Measurements from ENCODE around the gene EXOC7.
A peak's percentile ranks its signal among the peaks of the same experiment; 100 is the strongest.

EXOC7 gene, protein sequence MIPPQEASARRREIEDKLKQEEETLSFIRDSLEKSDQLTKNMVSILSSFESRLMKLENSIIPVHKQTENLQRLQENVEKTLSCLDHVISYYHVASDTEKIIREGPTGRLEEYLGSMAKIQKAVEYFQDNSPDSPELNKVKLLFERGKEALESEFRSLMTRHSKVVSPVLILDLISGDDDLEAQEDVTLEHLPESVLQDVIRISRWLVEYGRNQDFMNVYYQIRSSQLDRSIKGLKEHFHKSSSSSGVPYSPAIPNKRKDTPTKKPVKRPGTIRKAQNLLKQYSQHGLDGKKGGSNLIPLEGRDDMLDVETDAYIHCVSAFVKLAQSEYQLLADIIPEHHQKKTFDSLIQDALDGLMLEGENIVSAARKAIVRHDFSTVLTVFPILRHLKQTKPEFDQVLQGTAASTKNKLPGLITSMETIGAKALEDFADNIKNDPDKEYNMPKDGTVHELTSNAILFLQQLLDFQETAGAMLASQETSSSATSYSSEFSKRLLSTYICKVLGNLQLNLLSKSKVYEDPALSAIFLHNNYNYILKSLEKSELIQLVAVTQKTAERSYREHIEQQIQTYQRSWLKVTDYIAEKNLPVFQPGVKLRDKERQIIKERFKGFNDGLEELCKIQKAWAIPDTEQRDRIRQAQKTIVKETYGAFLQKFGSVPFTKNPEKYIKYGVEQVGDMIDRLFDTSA

GRCh38 chr17:76103274-76104139 is at the start of gene EXOC7:
EXOC7 (minus strand) TSS chr17:76103787; CDS start chr17:76103692, 95 bp downstream.
- DNase-seq (ENCODE audit: low read depth in 3 of 3), result peak; percentile 85 to 91 (median 88)

DNA sequence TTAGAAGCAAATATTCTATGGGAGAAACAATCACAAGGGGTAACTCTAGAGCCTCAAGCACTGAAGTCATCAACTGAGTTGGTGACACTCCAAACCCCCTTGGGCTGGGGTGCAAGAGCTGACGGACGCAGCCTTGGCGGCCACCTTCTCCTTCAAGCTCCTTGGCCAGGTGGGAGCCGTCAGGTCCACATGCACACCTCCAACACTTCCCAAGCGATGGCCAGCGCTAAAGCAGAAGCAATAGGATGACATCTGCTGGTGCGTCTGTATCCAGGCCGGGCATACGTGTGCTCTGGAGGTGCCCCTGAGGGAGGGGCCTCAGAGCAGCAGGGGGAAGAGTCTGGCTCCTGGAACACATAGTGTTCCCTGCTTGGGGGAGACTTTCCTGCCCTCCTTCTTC is 49.6 kb upstream of the EXOC7 start:
- DNase-seq (ENCODE audit: low read depth in 3 of 3), result no peak

DNA sequence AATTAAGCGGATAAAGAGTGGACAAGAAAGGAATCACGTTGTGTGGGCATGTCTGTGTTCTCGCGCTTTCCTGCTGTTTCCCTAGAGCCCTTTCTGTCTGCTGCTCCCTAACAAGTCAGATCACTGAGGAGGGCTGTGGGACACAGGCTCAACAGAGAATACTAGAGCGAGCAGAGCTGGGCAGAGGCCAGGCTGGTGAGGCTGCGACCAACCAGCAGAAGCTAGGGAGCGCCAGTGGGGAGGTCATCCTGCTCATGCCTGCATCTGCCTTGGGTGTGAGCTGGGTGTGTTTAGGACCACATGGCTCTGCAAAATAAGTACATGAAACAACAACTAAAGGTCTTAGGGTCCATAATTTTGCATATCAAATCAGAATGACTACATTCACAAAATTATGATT is 49.0 kb upstream of the EXOC7 start:
- no peak for DNase-seq (ENCODE audit: low read depth in 3 of 3)

DNA sequence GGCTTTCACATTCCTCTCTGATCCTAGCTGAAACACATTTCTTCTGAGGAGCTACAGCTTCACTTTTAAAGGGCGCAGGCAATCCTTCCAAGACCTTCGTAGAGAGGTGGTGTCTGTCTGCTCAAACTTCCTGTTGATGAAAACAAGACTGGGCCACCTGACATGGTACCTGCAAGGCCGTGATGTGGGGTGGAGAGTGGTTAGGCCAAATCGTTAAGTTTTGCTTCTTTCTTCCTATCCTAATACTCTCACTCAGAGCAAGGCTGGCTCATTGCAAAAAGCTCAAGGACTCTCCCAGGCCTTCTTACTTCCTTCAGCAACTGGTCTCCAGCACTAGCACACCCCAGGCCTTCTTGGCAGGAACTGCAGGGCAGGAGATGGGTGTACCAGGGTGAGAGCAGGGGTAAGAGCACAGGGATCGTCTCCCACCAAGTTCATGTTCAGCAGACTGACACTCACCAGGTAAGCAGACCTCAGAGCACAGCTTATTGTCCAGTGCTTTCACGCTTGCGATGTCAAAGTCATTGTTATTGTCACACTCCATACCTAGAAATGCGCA is 48.4 kb upstream of the EXOC7 start:
- DNase-seq (ENCODE audit: low read depth in 3 of 3), result no peak

GRCh38 chr17:76150712-76151622 is 47.4 kb upstream of the EXOC7 start:
- no peak for DNase-seq (ENCODE audit: low read depth in 3 of 3)

DNA sequence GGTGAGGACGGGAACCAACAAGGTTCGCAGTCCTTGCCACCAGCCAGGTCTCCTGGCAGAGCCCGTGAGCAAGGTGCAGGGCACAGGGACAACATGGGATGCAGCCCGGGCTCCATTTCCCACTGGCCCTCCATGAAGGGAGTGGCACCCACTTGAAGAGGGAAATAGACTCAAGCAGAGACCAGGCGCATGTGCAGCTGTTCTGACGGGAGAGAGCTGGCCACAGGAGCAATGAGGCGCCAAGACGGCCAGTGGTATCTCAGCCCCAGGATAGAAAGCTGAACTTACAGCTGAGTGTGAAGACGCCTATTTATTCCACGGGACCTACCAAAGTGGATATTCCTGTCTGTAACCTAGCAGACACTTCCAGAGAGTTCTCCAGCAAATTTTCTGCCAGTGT is 45.6 kb upstream of the EXOC7 start:
- no peak for DNase-seq (ENCODE audit: low read depth in 3 of 3)

GRCh38 chr17:76148015-76148326 is 44.4 kb upstream of the EXOC7 start:
- DNase-seq (ENCODE audit: low read depth in 3 of 3), result no peak

GRCh38 chr17:76147211-76148014 is 43.8 kb upstream of the EXOC7 start:
- no peak for DNase-seq (ENCODE audit: low read depth in 3 of 3)

DNA sequence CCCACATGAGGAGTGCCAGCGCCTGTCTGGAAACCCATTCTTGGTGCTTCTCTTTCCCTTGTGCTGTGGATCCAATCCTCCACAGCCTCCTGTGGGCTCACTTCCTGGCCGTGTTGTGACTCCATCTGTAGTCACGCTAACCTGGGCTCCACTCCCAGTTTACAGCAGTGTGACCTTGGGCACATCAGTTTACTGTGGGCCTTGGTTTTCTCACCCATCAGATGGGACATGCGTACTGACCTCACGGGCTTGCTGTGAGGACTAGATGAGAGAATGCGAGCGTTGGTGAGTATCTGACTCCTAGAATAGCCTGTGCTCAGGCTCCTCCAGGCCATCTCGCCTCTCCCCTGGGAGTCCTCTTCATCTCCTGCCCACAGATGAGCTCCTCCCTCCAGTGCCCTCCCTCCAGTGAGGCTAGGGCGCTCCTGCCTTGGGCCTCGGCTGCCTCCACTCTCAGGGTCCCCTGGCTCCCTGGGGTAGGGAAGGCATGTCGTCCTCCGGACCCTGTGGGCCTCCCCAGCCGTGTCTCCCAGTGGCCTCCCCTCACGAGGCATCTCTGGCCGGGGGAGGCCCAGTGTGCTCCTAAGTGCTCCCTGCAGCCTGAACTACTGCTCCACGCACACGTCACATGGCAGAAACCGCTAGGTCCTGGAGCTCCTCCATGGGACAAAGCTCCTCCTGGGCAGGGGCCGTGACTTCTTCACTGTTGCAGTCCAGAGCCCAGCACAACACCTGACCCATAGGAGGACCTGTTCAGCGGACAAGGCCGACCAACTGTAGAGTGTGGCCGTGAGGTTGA is 42.7 kb upstream of the EXOC7 start:
- DNase-seq (ENCODE audit: low read depth in 3 of 3), result no peak

- peak in 1 of 3 experiments; percentile 38 for DNase-seq (ENCODE audit: low read depth in 3 of 3)
Measured at GRCh38 chr17:76145231-76146052, 41.9 kb upstream of the EXOC7 start.

GRCh38 chr17:76142585-76143041 is 39.0 kb upstream of the EXOC7 start:
- no peak for DNase-seq (ENCODE audit: low read depth in 3 of 3)

- no peak for DNase-seq (ENCODE audit: low read depth in 3 of 3)
Measured at GRCh38 chr17:76142039-76142584, 38.5 kb upstream of the EXOC7 start.

DNA sequence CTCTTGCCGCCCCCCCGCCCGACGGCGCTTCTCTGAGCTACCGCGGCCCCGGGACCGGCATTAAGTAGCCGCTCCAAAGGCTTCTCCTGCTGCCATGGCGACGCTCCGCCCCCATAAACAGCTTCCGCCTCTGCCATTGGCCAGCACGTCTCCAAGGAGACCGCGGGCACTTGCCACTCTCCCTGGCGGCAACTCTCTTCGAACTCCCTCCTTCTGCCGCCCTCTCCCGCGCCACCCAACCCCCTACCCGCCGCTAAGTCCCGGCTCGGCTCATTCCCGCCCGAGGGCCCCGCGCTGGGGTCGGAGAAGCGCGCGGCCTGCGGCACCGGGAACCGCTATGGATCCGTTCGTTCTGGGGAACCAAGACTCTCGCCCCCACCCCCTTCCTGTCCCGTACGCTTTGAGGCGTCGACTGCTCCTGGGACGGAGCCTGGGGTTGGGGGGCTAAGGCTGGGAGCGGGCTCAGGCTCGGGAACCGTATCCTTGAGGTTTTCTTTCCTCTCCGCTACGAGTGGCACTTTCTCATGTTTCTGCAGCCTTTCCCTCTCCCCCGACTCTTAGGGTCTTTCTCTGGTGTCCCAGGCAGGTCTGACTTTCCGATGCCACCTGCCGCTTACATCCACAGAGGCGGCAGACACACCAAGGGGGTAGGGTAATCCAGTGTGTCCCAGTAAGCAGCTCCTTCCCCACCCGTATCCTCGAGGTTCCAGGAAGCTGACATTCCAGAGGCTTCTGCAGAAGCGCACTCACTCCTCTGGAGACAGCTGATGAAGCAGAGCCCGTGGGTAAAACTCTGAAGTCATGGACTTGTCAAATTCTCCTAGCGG is 37.8 kb upstream of the EXOC7 start, which contains the start of gene FOXJ1:
TSS of gene FOXJ1 (minus strand) at position 34 of the 827 bp plus-strand sequence. CDS start 850 bp downstream, outside the sequence.
- peak; percentile 76 to 91 (median 80) for DNase-seq (ENCODE audit: low read depth in 3 of 3)

DNA sequence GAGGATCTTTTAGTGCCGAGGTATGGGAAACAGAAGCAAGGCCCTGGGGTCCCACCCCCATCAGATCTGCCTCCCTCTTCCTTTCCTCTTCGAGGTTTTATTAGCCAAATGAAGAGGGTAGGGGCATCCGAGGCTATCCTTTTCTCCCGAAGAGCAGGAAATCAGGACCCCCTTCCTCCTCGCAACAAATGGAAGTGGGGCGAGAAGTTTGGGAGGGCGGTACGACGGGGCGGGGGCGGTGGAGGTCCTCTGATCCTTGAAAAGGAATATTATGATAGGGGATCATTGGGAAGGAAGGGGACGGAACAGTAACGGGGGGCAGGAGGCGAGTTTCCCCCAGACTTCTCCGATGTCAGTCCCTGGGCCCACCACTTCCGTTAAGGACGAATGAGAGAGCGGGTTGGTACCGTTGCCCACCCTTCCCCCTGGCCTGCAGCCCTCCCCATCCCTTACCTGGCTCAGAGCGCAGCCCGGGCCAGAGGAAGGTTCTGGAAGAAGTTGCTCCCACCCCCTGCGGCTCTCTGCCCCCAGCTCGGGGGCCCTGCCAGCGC is 37.1 kb upstream of the EXOC7 start:
- DNase-seq (ENCODE audit: low read depth in 3 of 3), result no peak

GRCh38 chr17:76139801-76140660 is 36.4 kb upstream of the EXOC7 start:
- DNase-seq (ENCODE audit: low read depth in 3 of 3), result peak in 1 of 3 experiments; percentile 35
